ENCODE data around the gene PARD3B.
A peak's percentile ranks its signal among the peaks of the same experiment; 100 is the strongest.

The PARD3B gene

GRCh38 chr2:204604061-204604460 is 58.8 kb downstream of the PARD3B start:
- H3K4me3 ChIP-seq (ENCODE audit: low read depth, low read length) = no peak overlapping the region
- peak; percentile 11 for DNase-seq
- no peaks in the 10 kb centered on the region for H3K36me3 ChIP-seq (replicated peaks)
- in situ Hi-C loops (cut with HindIII; ENCODE audit: low pct_ligation_motif_present, low sequenced_read_pairs) = no loop called here
- H3K27me3 ChIP-seq (replicated peaks) = no peaks in the 10 kb centered on the region
- H3K27ac ChIP-seq = no peak overlapping the region
- no peak for TF ChIP-seq CTCF (IDR thresholded peaks at IDR 0.05; ENCODE audit: low read depth, low read length, missing control alignments)

- H3K27ac ChIP-seq = no peak overlapping the region
- H3K4me3 ChIP-seq (ENCODE audit: low read depth, low read length) = no peak overlapping the region
- TF ChIP-seq CTCF (IDR thresholded peaks at IDR 0.05; ENCODE audit: low read depth, low read length, missing control alignments) = no peak
- no peaks in the 10 kb centered on the region for H3K27me3 ChIP-seq (replicated peaks)
- peak; percentile 10 for DNase-seq
- in situ Hi-C loops (cut with HindIII; ENCODE audit: low pct_ligation_motif_present, low sequenced_read_pairs) = no loop called here
- no peaks in the 10 kb centered on the region for H3K36me3 ChIP-seq (replicated peaks)
Measured at GRCh38 chr2:204608237-204608939, 63.1 kb downstream of the PARD3B start.

GRCh38 chr2:204611017-204611631 is 65.8 kb downstream of the PARD3B start:
- Histone ChIP-seq H3K36me3 (replicated peaks) (no peaks in the 10 kb centered on the region), H3K27ac (no peak overlapping the region), H3K4me3 (ENCODE audit: low read depth, low read length) (no peak overlapping the region), H3K27me3 (replicated peaks) (no peaks in the 10 kb centered on the region)
- DNase-seq = no peak
- no peak for TF ChIP-seq CTCF (IDR thresholded peaks at IDR 0.05; ENCODE audit: low read depth, low read length, missing control alignments)
- in situ Hi-C loops (cut with HindIII; ENCODE audit: low pct_ligation_motif_present, low sequenced_read_pairs) = no loop called here

GRCh38 chr2:204611764-204612163 is 66.5 kb downstream of the PARD3B start:
- TF ChIP-seq CTCF (IDR thresholded peaks at IDR 0.05; ENCODE audit: low read depth, low read length, missing control alignments) = no peak
- no peak overlapping the region for H3K27ac ChIP-seq
- no peaks in the 10 kb centered on the region for H3K27me3 ChIP-seq (replicated peaks)
- no peak for DNase-seq
- H3K4me3 ChIP-seq (ENCODE audit: low read depth, low read length) = no peak overlapping the region
- in situ Hi-C loops (cut with HindIII; ENCODE audit: low pct_ligation_motif_present, low sequenced_read_pairs) = no loop called here
- H3K36me3 ChIP-seq (replicated peaks) = no peaks in the 10 kb centered on the region

GRCh38 chr2:204613635-204614034 is 68.4 kb downstream of the PARD3B start:
- DNase-seq = no peak
- in situ Hi-C loops (cut with HindIII; ENCODE audit: low pct_ligation_motif_present, low sequenced_read_pairs) = no loop called here
- no peak overlapping the region for H3K27ac ChIP-seq
- no peaks in the 10 kb centered on the region for H3K36me3 ChIP-seq (replicated peaks)
- no peak for TF ChIP-seq CTCF (IDR thresholded peaks at IDR 0.05; ENCODE audit: low read depth, low read length, missing control alignments)
- H3K27me3 ChIP-seq (replicated peaks) = no peaks in the 10 kb centered on the region
- no peak overlapping the region for H3K4me3 ChIP-seq (ENCODE audit: low read depth, low read length)

Data from brain microvascular endothelial cell (primary cell).